ENCODE measurements around the gene FNDC10.
"Not testable (repeated sequence)": the region's sequence is repeated elsewhere in the genome, so short reads cannot be mapped to it uniquely, and the experiment has no call there.

DNA sequence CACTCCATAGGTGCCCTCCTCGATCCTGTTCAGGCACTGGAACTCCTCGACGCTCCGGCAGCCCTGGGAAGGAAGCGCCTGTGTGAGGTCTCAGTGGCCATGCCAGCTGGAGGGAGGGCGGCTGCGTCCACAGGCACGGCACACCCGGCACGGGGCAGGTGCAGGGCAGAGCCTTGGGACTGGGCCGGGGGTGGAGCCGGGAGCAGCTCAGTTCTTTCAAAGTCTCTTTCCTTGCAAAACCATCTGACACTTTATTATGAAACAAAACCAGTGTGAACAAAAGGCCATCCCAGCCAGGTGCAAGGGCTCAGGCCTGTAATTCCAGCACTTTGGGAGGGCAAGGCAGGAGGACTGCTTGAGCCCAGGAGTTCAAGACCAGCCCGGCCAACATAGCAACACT lies 38.6 kb upstream of the FNDC10 start:
- not testable (repeated sequence) for TF ChIP-seq CTCF (IDR thresholded peaks at IDR 0.05); POLR2A (IDR thresholded peaks at IDR 0.05; ENCODE audit: low read depth); EP300 (IDR thresholded peaks at IDR 0.05)

Data from esophagus muscularis mucosa (tissue), 4 donors.